Activated naive CD4-positive, alpha-beta T cell treated with anti-CD3 and anti-CD28 coated beads, Interleukin-2, amount 50 U/mL, for 24 hours (primary cell): ENCODE data around the gene KIF25.

Experiments
- H3K27ac Mint-ChIP-seq: one replicate; pipeline ENCODE4 v1.8.0; 2021; ENCODE audit warnings: mild to moderate bottlenecking, mixed read lengths
- H3K27me3 Mint-ChIP-seq: one replicate; pipeline ENCODE4 v1.8.0; 2021; ENCODE audit warnings: mixed read lengths
- H3K36me3 Mint-ChIP-seq: one replicate; pipeline ENCODE4 v1.8.0; 2021; ENCODE audit warnings: mixed read lengths
- H3K4me1 Mint-ChIP-seq: one replicate; pipeline ENCODE4 v1.8.0; 2021; ENCODE audit warnings: mixed read lengths
- H3K4me3 Mint-ChIP-seq: one replicate; pipeline ENCODE4 v1.8.0; 2021; ENCODE audit warnings: mild to moderate bottlenecking, mixed read lengths
- H3K9me3 Mint-ChIP-seq: one replicate; pipeline ENCODE4 v1.8.0; 2021; ENCODE audit warnings: mixed read lengths

Gene KIF25

DNA sequence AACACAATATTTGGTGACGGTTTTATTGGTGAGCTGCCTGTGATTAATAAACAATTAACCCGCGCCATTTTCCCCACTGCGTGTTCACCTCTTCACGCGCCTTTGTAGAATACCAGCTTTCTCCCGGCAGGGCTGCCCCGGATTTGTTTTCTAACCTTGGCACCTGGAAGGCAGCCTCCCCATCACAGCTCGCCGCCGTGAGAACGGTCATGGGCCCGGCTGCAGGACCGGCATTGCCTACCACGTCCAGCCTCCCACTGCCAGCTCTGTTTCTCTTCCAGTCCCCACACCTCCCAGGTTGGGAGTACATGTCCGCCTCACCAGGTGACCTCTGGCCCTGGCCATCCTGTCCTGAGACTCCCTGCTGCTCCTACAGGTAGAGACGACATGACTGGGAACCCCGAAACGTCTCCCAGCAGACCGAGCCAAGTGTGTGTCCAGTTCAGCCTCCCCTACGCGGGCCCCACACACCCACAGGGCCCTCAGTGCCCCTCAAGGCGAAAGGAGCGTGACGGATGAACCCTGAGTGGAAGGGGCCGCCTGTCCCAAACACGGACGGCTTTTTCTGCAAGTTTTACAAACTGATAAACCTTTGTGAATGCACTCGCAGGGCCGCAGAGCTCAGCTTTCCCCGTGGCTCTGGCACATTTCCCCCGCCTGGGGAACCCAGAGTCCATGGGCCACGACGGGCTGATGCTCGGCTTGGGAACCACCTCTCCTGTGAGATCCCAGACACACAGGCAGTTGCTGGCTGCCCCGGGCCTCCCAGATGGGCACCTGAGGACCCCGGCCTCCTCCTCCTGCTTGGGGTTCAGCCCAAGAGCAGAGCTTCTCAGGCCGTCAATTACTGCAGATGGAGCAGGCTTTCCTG, 55.9 kb downstream of the KIF25 start:
- Mint-ChIP-seq H3K36me3 (no peaks in the 10 kb centered on the region), H3K27me3 (no peaks in the 10 kb centered on the region), H3K9me3 (no peaks in the 10 kb centered on the region), H3K4me3 (no peak overlapping the region), H3K4me1 (no peaks in the 10 kb centered on the region), H3K27ac (no peak overlapping the region)

DNA sequence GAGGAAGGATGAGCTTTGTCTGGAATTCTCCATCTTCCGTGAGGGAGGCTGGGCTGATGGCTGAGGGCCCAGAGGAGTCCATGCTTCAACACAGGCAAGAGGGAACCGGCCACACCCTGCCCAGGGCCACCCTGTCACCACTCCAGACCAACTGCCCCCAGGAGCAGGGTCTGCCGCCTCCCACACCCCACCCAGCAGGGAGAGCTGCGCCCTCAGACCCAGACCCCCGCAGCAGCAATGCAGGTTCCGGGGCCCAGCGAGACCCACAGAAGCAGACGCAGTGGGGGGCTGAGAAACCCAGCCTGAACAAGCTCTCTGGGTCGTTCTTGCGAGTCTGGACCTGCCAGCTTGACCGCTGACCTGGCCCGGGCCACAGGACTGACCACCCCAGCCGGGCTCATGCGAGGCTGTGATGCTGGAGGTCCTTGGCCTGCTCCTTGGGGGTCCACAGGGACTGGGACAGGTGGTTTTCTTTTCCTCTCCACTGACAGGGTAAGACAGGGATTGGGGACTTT, 56.5 kb downstream of the KIF25 start:
- no peaks in the 10 kb centered on the region for H3K4me1 Mint-ChIP-seq
- H3K27me3 Mint-ChIP-seq, result no peaks in the 10 kb centered on the region
- no peak overlapping the region for H3K4me3 Mint-ChIP-seq
- H3K27ac Mint-ChIP-seq, result no peak overlapping the region
- no peaks in the 10 kb centered on the region for H3K9me3 Mint-ChIP-seq
- no peaks in the 10 kb centered on the region for H3K36me3 Mint-ChIP-seq

DNA sequence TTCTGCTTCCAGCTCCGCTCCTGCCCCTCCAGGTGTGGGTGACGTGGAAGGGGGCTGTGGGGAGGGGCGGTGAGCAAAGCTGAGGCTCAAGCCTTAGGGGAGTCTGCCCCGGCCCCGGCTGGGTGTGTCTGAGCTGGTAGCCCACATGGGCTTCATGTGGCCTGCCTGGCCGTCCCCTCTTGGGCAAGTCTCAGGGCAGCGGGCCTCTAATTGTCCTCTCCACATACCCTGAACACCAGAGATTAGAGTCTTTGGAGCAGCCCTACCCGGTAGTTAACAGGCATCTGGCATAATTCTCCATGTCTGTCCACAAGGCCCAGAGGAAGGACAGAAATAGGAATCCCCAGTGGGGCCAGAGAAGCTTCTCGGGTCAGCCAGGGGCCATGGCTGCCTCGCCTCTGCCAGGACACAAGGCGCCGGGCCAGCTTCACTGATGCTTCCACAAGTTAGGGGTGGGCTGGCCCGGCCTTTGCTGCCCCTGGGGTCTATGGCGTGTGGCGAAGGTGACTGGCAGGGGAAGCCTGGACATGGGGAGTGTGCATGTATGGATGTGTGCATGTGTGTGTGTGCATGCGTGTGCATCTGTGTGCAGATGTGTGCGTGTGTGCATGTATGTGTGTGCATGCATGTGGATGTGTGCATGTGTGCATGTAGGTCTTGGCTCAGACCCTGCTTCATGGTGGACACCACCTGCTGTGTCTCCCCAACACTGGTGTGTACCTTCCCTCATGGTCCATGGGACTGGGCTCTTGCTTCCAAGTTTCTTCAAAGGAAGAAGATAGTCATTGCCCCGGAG, 57.5 kb downstream of the KIF25 start:
- Mint-ChIP-seq H3K9me3 (no peaks in the 10 kb centered on the region), H3K27ac (no peak overlapping the region)

DNA sequence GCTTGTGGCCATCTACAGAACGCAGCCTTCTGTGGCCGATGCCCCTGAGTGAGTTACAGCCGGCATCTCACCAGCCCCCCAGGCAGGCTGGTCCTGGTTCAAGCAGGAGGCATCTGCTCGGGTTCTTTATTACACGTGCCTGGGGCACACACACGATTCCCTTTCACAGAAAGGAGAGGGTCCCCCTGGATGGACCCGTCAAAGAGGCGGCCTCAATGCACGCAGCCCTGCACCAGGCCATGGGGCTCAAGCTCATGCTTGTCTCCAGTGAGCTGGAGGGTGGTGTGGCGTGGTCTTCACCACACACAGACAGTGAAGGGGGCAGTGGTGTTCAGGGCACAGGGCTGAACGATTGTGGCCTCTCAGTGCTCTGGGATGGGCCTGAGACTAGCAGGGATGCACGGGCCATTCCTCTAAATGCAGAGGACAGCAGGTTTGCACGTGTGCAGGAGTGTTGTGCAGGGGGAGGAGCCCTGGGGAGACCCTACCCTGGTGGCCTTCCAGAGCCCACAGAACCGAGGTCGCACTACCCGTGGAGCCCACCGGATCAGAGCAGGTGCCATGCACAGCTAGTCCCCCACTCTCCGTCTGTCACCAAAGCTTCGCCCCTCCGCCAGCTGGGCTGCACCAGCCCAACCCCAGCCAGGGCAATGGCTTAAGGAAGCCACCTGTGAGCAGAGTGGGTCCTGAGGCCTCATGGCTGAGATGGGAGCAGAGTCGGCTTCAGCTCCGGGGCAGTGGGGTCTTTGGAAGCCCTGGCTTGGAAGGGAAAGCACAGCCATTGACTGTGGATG, 58.4 kb downstream of the KIF25 start:
- no peaks in the 10 kb centered on the region for H3K27me3 Mint-ChIP-seq
- no peaks in the 10 kb centered on the region for H3K36me3 Mint-ChIP-seq

More for the DNA sequence above, 57.5 kb downstream of the KIF25 start:
- H3K4me1 Mint-ChIP-seq, result no peaks in the 10 kb centered on the region
- no peaks in the 10 kb centered on the region for H3K36me3 Mint-ChIP-seq
- no peak overlapping the region for H3K4me3 Mint-ChIP-seq
- no peaks in the 10 kb centered on the region for H3K27me3 Mint-ChIP-seq

DNA sequence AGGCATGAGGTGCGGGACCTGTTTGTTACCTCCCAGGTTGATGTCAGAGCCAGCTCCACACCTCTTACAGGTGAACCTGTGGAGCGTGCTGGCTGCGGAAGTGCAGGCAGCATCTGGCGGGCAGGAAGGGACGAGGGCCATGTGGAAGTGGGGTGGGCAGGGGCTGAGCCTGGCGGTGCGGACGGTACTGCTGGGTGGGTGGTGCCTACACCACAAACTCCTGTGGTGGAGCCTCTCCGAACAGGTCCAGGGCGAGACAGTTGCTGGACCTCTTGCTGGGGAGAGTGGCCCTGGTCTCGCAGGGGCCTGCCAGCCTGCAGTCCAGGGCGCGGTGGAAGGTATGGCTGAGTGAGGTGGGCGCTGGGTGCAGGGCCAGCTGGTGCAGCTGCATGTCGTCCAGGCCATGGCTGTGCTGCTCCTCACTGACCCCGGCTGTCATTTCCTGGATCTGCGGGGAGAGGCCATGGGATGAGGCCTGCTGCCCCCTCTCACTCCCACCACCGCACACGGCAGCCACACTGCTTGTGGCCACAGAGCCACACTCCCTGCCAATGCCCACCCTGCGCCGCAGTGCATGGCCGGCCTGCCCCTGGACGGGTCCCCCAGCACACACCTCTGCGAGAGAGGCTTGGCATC, 59.5 kb downstream of the KIF25 start:
- H3K4me3 Mint-ChIP-seq, result no peak overlapping the region
- H3K36me3 Mint-ChIP-seq, result no peaks in the 10 kb centered on the region
- H3K9me3 Mint-ChIP-seq, result no peaks in the 10 kb centered on the region
- H3K4me1 Mint-ChIP-seq, result no peaks in the 10 kb centered on the region
- H3K27me3 Mint-ChIP-seq, result no peaks in the 10 kb centered on the region
- no peak overlapping the region for H3K27ac Mint-ChIP-seq

More for the DNA sequence above, 58.4 kb downstream of the KIF25 start:
- Mint-ChIP-seq H3K27ac (no peak overlapping the region), H3K9me3 (no peaks in the 10 kb centered on the region), H3K4me3 (no peak overlapping the region), H3K4me1 (no peaks in the 10 kb centered on the region)

- H3K27ac Mint-ChIP-seq, result no peak overlapping the region
- H3K27me3 Mint-ChIP-seq, result no peaks in the 10 kb centered on the region
- no peaks in the 10 kb centered on the region for H3K36me3 Mint-ChIP-seq
- no peaks in the 10 kb centered on the region for H3K4me1 Mint-ChIP-seq
- H3K9me3 Mint-ChIP-seq, result no peaks in the 10 kb centered on the region
- H3K4me3 Mint-ChIP-seq, result no peak overlapping the region
Observed at GRCh38 chr6:168057836-168058235, 60.4 kb downstream of the KIF25 start.

- Mint-ChIP-seq H3K4me3 (no peak overlapping the region), H3K36me3 (no peaks in the 10 kb centered on the region), H3K27ac (no peak overlapping the region), H3K4me1 (no peaks in the 10 kb centered on the region), H3K9me3 (no peaks in the 10 kb centered on the region), H3K27me3 (no peaks in the 10 kb centered on the region)
Observed at GRCh38 chr6:168058691-168059551, 61.5 kb downstream of the KIF25 start.

DNA sequence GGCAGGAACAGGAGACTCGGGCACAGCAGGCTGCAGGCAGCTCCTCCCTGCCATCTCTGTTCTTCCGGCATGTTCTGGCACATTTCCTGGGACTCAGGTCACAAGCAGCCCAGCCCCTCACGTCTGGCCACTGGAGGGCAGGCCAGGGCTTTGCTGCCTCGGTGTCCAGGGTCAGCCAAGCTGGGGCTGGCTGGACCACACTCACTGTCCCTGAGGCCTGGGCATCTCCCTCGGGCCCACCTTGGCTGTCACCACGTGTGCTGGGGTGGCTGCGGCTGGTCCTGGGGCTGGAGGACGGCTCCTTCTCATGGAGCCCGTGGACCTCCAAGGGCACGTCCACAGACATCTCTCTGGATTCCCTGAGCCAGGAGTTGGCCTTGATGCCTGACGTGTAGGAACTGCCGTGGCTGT, 63.1 kb downstream of the KIF25 start:
- Mint-ChIP-seq H3K9me3 (no peaks in the 10 kb centered on the region), H3K4me1 (no peaks in the 10 kb centered on the region), H3K36me3 (no peaks in the 10 kb centered on the region), H3K27ac (no peak overlapping the region), H3K27me3 (no peaks in the 10 kb centered on the region), H3K4me3 (no peak overlapping the region)

GRCh38 chr6:168061269-168062210, 64.1 kb downstream of the KIF25 start:
- no peak overlapping the region for H3K4me3 Mint-ChIP-seq
- H3K27ac Mint-ChIP-seq, result no peak overlapping the region
- no peaks in the 10 kb centered on the region for H3K9me3 Mint-ChIP-seq
- no peaks in the 10 kb centered on the region for H3K27me3 Mint-ChIP-seq
- H3K36me3 Mint-ChIP-seq, result no peaks in the 10 kb centered on the region
- no peaks in the 10 kb centered on the region for H3K4me1 Mint-ChIP-seq

DNA sequence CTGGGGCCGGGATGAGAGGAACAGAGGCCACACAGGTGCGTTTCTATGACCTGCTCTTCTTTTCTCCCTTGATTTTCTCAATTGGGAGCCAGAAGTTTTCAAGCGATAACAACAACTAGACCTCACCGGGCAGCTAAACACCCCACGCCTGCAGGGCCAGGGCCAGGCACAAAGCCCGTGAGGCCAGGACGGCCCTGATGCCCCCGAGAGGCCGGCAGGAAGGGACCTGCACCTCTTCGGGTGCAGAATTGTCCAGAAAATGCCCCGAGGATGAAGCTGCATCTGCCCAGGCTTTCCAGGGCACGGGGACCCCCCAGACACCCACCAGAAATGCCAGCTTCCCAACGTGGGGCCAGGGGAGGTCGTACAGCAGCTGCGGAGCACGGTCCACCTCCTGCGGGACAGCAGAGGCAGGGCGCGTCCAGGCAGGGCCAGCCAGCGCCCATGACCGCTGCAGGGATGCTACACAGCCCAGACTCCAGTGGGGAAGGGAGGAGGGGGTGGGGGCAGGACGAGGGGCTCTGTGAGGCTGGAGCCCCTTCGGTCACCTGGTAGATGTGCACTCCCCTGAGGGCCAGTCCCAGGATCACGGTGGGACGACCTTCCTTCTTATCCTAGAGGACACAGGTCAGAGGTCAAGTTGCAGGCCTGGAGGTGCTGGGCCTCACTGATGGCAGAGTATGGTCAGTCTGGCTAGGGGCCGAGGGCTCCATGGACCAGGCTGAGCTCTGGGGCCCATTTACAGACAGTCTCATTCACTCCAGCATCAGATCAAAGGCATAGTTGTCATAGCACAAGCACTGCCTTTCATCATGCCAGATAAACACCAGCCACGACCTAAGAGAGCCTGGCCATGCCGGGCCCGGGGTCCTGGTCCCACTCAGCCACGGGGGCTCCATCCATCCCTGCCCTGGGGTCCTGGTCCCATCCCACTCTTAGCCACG, 65.1 kb downstream of the KIF25 start:
- Mint-ChIP-seq H3K4me1 (no peaks in the 10 kb centered on the region), H3K9me3 (no peaks in the 10 kb centered on the region), H3K27me3 (no peaks in the 10 kb centered on the region), H3K27ac (no peak overlapping the region), H3K36me3 (no peaks in the 10 kb centered on the region), H3K4me3 (no peak overlapping the region)

DNA sequence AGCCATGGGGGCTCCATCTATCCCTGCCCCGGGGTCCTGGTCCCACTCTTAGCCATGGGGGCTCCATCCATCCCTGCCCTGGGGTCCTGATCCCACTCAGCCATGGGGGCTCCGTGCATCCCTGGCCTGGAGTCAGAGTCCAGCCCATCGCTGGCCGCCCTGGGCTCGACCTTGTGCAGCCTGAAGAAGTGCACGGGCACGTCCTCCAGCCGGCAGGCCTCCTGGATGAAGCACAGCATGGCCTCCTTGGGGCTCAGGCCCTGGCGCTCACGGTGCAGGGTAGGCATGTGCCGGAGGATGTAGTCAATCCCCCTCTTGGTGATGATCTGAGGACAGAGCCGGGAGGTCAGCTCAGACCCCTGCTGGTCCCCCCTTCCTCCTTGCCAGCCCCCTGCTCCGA, 66.0 kb downstream of the KIF25 start:
- Mint-ChIP-seq H3K4me3 (no peak overlapping the region), H3K27ac (no peak overlapping the region), H3K27me3 (no peaks in the 10 kb centered on the region), H3K36me3 (no peaks in the 10 kb centered on the region), H3K9me3 (no peaks in the 10 kb centered on the region), H3K4me1 (no peaks in the 10 kb centered on the region)

- no peaks in the 10 kb centered on the region for H3K4me1 Mint-ChIP-seq
- no peak overlapping the region for H3K4me3 Mint-ChIP-seq
- no peak overlapping the region for H3K27ac Mint-ChIP-seq
- H3K27me3 Mint-ChIP-seq, result no peaks in the 10 kb centered on the region
- no peaks in the 10 kb centered on the region for H3K9me3 Mint-ChIP-seq
- H3K36me3 Mint-ChIP-seq, result no peaks in the 10 kb centered on the region
Observed at GRCh38 chr6:168064226-168064807, 66.8 kb downstream of the KIF25 start.
